ENCODE results near the gene IDI2.
"Not testable (repeated sequence)": the region's sequence is repeated elsewhere in the genome, so short reads cannot be mapped to it uniquely, and the experiment has no call there.

The IDI2 gene

GRCh38 chr10:1045415-1045814 lies 19.8 kb upstream of the IDI2 start:
- DNase-seq = no peak

- no peak for DNase-seq
Observed at GRCh38 chr10:1044964-1045363, 19.3 kb upstream of the IDI2 start.

DNA sequence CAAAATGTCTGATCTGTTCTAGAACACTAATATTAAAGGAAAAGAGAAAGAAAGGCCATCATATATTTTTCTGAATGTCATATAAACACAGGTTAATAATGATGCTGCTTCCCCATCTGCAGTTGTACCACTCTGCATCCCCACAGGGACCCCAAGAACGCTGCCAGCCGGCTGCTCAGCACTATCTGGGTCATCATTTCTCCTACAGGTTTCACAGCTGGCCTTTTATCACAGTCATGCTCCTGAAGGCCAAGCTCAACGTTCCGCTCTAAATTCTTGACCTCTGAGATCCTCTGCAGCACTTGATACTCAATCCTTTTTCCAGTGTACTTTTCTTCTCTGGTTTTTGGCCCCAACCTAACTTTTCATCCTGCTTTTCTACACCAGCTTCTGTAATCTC lies 18.5 kb upstream of the IDI2 start:
- no peak for DNase-seq

- no peak for DNase-seq
Observed at GRCh38 chr10:1043532-1043995, 17.9 kb upstream of the IDI2 start.

DNA sequence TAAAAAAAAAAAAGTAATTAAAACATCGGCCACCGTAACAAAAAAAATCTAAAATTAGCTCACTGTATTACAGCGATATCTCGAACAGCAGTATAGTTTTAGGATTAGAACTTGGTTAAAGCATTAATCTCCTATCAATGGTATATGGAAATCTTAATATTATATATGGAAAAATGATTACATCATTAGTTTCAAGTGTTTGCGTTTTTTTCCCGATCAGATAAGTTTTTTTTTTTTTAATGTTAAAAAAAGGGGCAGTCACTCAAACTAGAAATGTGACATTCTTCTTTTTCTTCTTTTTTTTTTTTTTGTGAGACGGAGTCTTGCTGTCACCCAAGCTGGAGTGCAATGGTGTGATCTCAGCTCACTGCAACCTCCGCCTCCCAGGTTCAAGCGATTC lies 15.9 kb upstream of the IDI2 start:
- no peak for DNase-seq

- no peak for DNase-seq
Observed at GRCh38 chr10:1040133-1040532, 14.5 kb upstream of the IDI2 start.

GRCh38 chr10:1038769-1039168 lies 13.1 kb upstream of the IDI2 start:
- not testable (repeated sequence) for DNase-seq

- DNase-seq = no peak
Observed at GRCh38 chr10:1037098-1037497, 11.4 kb upstream of the IDI2 start.

DNA sequence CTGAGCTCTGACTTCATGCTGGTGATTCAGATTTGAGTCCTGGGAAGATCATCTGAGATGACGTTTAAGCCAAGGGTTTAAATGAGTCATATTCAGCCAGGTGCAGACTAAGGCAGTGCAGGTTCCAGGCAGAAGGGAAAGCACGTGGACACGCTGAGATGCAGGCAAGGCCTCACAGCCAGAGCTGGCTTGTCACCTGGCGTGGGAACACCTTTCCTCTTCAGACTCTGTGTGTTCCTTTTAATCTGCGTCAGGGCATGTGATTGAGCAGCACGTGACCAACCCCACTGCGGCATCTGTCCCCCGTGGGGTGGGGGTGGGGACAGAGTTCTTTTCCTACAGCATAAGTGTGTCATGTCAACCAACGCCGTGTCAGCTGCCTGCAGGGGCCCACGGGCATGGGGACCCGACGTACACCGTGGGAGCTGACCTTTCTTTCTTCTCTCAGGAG lies 10.7 kb upstream of the IDI2 start:
- no peak for DNase-seq

GRCh38 chr10:1035201-1035600 lies 9.5 kb upstream of the IDI2 start:
- no peak for DNase-seq

DNA sequence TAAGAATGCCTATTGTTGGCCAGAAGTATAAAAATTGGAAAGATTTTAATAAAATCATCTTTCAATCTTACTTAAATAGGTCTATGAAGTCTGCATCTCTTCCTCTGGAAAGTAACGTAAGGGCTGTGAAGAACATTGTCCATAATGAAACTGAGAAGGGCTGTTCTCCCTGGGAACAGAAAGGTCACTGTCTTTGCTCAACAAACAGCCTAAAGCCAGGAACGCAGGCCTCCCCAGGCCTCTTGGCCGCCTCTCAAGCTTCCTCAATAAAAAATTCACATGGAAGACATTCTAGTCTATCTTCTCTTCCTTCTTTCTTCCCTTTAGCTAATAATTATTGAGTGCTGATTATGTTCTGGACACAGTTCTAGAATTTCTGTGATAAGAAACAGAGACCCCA lies 9.1 kb upstream of the IDI2 start:
- DNase-seq = no peak

GRCh38 chr10:1033601-1034000 lies 7.9 kb upstream of the IDI2 start:
- DNase-seq = no peak

GRCh38 chr10:1029838-1030237 lies 4.2 kb upstream of the IDI2 start:
- DNase-seq = no peak

DNA sequence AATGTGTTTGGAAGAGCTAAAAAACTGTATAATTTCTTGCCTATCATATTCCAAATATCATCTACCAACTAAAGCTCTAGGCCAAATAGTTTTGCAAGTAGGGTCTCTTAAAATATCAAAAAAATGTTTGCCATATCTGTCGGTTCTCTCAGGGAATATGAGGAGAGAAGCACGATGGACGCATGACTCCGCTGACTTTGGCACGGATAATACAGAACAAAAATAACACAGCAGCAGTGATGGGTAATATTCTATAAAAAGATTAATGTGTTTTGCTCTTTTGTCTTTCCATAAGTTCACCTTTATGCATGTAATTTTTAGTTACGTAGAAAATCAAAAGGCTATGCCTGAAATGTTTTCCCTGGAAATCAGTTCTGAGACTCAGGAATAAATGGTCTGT lies 919 bp upstream of the IDI2 start:
- DNase-seq = no peak

DNA sequence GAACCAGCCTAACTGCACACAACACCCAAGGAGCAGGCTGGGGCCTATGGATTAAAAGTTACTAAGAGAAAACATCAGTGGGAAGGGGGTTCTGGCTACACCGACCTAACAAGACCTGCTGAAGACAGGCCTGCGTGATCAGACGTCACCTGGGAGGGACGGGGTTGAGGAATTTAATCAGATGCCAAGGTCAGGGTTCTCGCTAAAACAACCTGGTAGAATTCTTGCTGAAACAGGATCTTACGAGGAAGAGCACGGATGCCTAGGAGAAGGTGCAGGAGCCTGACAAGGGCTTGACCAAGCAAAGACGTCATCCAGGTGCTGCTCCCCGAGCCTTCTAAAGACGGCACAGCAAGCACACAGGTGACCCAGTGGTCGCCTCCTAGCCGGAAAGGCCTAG lies 1.6 kb downstream of the IDI2 start:
- DNase-seq = no peak

- DNase-seq = no peak
Observed at GRCh38 chr10:1022413-1022812, 3.2 kb downstream of the IDI2 start.

- DNase-seq = no peak
Observed at GRCh38 chr10:1020958-1021357, 4.7 kb downstream of the IDI2 start.

GRCh38 chr10:1020460-1020859 lies 5.2 kb downstream of the IDI2 start:
- DNase-seq = no peak

- DNase-seq = no peak
Observed at GRCh38 chr10:1019362-1019761, 6.3 kb downstream of the IDI2 start.

- DNase-seq = no peak
Observed at GRCh38 chr10:1015688-1016087, 10.0 kb downstream of the IDI2 start.

DNA sequence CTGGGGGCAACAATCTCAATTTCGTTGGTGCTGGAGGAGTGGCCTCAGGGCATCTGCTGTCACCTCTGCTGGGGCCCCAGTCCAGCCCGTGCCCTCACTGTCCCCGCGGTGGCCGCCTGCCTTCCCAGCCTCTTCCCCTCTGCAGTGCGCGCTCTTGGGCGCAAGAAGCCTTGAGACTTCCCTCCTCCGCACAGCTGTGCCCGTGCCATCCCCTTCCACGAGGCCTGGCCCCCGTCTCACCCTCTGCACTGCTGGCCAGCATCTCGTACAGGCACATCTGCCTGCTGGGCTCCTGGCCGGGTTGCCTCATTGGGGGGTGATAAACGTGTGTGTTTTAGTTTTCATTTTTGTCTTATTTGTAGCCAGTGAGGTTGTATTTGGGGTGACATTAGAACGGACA lies 14.0 kb downstream of the IDI2 start:
- DNase-seq = no peak

DNA sequence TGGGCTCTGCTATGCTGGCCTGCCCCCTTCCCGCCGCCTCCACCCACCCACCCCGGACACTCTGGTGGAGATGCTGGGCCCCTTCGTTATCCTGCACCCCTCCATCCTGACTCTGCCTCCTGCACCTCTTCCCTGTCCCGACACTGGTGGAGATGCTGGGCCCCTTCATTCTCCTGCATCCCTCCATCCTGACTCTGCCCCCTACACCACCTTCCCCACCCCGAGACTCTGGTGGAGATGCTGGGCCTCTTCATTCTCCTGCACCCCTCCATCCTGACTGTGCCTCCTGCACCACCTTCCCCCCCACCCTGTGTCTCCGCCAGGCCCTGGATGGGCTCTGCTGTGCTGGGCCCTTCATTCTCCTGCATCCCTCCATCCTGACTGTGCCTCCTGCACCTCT lies 15.0 kb downstream of the IDI2 start:
- no peak for DNase-seq

DNA sequence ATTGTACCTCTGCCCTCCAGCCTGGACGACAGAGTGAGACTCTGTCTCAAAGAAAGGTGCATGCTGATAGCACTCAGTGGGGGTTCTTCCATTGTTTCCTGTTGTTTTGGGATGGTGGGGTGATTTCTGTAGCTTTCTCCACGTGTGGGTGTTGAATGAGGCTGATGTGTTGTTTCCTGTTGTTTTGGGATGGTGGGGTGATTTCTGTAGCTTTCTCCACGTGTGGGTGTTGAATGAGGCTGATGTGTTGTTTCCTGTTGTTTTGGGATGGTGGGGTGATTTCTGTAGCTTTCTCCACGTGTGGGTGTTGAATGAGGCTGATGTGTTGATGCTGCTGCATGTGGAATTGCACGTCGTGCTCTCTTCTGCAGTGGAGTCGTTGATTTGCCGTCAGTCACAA lies 15.7 kb downstream of the IDI2 start:
- DNase-seq = not testable (repeated sequence)

DNA sequence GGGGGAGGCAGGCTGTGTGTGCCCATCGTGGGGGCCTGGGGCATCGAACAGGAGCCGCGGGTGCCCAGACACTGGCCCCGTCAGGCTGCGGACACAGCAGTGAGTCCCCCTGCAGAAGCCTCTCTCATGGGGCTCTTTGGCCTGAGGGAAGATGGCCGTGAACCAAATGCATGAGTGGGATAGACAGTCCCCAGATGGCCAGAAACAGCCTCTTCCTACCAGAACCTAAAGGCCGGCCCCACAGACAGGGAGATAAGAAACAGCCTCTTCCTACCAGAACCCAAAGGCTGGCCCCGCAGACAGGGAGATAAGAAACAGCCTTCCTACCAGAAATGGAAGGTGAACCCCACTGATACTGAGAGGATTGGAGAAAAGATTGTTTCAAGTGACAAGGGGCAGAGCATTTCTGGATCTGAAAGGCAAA lies 16.6 kb downstream of the IDI2 start:
- DNase-seq = no peak

DNA sequence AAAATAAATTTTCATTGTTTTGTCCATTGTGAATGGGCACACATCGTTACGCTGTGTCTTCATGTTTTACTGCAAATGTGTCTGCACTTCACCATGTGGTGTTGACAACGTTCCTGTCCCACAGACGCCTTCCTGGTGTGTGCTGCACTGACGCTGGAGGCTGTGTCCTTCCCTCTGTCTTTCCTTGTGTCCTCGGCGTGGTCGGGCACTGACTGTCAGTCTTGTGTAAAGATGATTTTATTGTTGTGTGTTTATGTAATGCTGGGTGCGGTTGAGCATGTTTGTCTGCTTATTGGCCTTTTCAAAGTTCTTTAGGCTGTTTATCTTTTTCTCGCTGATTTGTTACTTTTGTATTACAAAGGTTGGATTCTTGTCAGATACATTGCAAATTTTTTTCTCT lies 18.1 kb downstream of the IDI2 start:
- DNase-seq = no peak

DNA sequence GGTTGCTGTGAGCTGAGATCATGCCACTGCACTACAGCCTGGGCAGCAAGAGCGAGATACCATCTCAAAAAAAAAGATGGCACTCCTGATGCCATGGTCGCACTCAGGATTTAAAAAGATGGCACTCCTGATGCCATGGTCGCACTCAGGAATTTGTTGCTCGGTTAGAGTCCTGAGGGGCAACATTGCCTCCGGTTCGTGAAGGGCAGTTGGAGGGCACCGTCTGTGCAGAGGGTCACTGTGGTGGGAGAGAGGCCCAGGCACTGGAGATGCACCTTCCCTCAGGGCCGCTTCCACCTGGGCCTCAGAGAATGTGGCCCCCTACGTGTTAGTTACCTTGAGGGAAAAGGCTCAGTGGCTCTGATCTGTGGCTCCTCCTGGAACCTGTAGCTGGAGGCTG lies 19.1 kb downstream of the IDI2 start:
- no peak for DNase-seq

Data from amniotic stem cell (primary cell).